HL-60 (cell line): ENCODE results near the gene AGPAT1.

Experiments used
- DNase-seq, 2 experiments: peaks; one replicate each; pipeline ENCODE4 v3.0.0-alpha.2; 2010 to 2020; ENCODE audit warnings: low read depth in 1 of 2, low spot score in 1 of 2
- H3K27ac ChIP-seq: fragments of 250-450 bp; sonication (Bioruptor Pico); replicated peaks from 2 replicates; pipeline ENCODE4 v1.5.1; 2020; ENCODE audit warnings: mild to moderate bottlenecking, moderate library complexity
- H3K27me3 ChIP-seq: fragments of 250-450 bp; sonication (Bioruptor Pico); 2 replicates; pipeline ENCODE4 v1.5.1; 2021; ENCODE audit warnings: mild to moderate bottlenecking, moderate library complexity; ENCODE audit not compliant: insufficient read depth, poor library complexity, severe bottlenecking
- H3K4me3 ChIP-seq: replicated peaks from 2 replicates; pipeline ENCODE4 v1.5.1; 2011; ENCODE audit warnings: mild to moderate bottlenecking, control low read depth, low read length; ENCODE audit not compliant: insufficient read depth
- CTCF ChIP-seq: IDR thresholded peaks from one replicate; pipeline ENCODE4 v1.5.1; 2011; ENCODE audit warnings: low read length, control low read depth, inconsistent platforms; ENCODE audit not compliant: insufficient read depth
- GABPA ChIP-seq: IDR thresholded peaks from 2 replicates; pipeline ENCODE4 v1.6.1; 2012; ENCODE audit warnings: low read depth
- POLR2AphosphoS5 ChIP-seq: IDR thresholded peaks from 2 replicates; pipeline ENCODE4 v1.6.1; 2012; ENCODE audit warnings: low read depth
- REST ChIP-seq: IDR thresholded peaks from 2 replicates; pipeline ENCODE4 v1.6.1; 2012; ENCODE audit warnings: low read depth; ENCODE audit not compliant: insufficient replicate concordance
- SPI1 ChIP-seq: IDR thresholded peaks from 2 replicates; pipeline ENCODE4 v1.6.1; 2012; ENCODE audit warnings: low read depth, mild to moderate bottlenecking, borderline replicate concordance

AGPAT1 gene

GRCh38 chr6:32131439-32131948, 44.4 kb downstream of the AGPAT1 start:
- Histone ChIP-seq H3K4me3 (no peak overlapping the region), H3K27me3 (no peaks in the 10 kb centered on the region), H3K27ac (no peak overlapping the region)
- DNase-seq, result no peak
- no peak for TF ChIP-seq CTCF
- no peak for TF ChIP-seq GABPA
- TF ChIP-seq POLR2AphosphoS5, result no peak
- no peak for TF ChIP-seq SPI1
- TF ChIP-seq REST, result no peak

- TF ChIP-seq CTCF, result no peak
- no peak for TF ChIP-seq POLR2AphosphoS5
- TF ChIP-seq REST, result no peak
- no peak for TF ChIP-seq SPI1
- TF ChIP-seq GABPA, result no peak
- H3K27ac ChIP-seq, result peak overlapping the region; percentile 82
- H3K27me3 ChIP-seq, result no peaks in the 10 kb centered on the region
- peak overlapping the region; percentile 66 for H3K4me3 ChIP-seq
- no peak for DNase-seq
Measured at GRCh38 chr6:32129297-32130088, 46.4 kb downstream of the AGPAT1 start.

GRCh38 chr6:32128751-32129296, 47.1 kb downstream of the AGPAT1 start:
- Histone ChIP-seq H3K27ac (peak overlapping the region; percentile 82), H3K4me3 (peak overlapping the region; percentile 66)

GRCh38 chr6:32127717-32128592, 47.9 kb downstream of the AGPAT1 start, which contains the start of gene ATF6B:
ATF6B (minus strand) TSS chr6:32128246; CDS start chr6:32128207, 39 bp downstream.
- H3K4me3 ChIP-seq, result peak within 1 kb of the TSS; percentile 99
- H3K27me3 ChIP-seq, result no peaks in the 10 kb centered on the region
- peak within 1 kb of the TSS; percentile 82 for H3K27ac ChIP-seq
- TF ChIP-seq POLR2AphosphoS5 (peak; percentile 58; the same call in 1 of the 2 replicates), SPI1 (peak; percentile 71; the same call in 1 of the 2 replicates), GABPA (no peak), REST (no peak), CTCF (no peak)
- peak; percentile 99 to 100 for DNase-seq

More at GRCh38 chr6:32128751-32129296, 47.1 kb downstream of the AGPAT1 start:
- DNase-seq, result no peak
- TF ChIP-seq SPI1, result no peak
- no peak for TF ChIP-seq GABPA
- H3K27me3 ChIP-seq, result no peaks in the 10 kb centered on the region
